GM19467 (cell line): ENCODE results near the gene CA12.

ENCODE experiments used
- ATAC-seq: cut with Tn5 transposase; IDR thresholded peaks from one replicate; pipeline ENCODE4 v1.9.1; 2021; ENCODE audit warnings: mild to moderate bottlenecking, moderate library complexity; ENCODE audit not compliant: unreplicated experiment

The CA12 gene

GRCh38 chr15:63379492-63380150 lies 2.0 kb downstream of the CA12 start:
- ATAC-seq: no peak

DNA sequence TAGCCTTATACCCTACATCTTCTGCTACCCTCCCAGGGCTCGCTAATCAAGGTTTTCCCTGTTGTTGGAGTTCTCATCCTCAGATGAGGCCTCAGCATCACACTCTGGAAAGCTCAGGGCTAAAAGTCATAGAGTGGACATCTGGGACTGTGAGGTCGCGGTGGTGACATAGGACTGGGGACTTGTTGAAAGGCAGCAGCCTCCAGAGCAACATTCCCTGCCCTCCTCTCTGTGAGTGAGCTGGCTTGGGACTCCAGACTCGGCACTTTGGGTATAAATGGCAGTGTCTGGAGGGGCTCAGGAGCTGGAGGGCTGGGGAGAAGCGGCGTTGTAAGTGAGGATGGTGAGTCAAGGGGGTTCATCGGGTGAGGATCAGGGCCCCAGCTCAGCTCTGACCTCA lies 2.7 kb downstream of the CA12 start:
- no peak for ATAC-seq

DNA sequence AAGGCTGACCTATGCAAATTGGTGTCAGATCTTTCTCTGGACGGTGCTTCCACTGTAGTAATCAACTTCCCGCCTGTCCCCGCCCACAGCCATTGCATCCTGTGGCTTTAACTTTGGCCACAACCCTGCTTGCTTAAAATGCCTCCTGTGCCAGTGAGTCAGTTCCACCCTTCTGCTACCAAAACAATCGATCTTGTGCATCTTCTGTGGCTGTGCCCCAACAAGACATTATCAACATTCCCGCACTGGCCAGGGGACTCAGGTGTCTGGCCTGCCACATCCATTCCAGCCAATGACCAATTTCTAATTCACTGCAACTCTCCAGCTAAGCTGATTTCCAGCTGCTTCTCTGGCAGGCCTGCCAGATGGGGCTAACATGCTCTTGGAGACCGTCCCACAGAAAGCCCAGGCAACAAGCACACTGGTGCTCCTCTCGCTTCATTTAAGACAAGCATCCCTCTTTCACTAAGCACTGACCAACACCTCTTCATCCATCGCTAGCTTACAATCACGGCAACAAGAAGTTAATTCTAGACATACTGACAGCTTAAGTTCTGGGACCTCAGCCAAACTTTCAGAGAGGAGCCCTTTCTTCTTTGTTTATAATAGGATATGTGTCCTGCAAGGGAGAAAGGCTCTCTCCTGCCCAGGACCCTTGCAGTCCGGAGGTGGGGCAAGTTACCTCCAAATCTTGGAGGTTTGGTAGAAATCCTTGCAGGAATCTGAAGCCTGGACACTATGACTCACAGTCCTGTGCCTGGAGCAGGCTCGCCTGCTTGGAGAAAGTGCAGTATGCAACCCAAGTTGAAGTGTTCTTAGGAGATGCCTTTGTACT lies 6.7 kb downstream of the CA12 start:
- ATAC-seq: no peak

GRCh38 chr15:63373866-63374548 lies 7.6 kb downstream of the CA12 start:
- no peak for ATAC-seq

GRCh38 chr15:63373330-63373729 lies 8.3 kb downstream of the CA12 start:
- ATAC-seq: no peak

DNA sequence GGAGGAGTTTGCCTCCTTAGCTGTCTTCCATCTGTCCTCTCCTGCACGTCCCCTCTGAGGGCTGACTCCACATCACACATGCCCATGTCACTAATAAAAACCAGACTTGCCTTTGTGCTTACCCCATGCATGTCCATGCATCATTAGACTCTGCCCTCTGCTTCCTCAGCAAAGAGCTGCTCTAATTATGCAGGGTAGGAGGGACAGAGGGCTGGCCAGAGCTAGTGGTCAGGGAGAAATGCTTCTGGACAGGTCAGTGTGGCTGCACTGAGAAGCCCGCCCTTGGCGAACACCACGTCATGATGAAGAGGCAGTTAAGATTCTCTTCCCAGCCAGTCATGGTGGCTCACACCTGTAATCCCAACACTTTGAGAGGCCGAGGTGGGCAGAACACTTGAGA lies 8.9 kb downstream of the CA12 start:
- ATAC-seq: no peak

DNA sequence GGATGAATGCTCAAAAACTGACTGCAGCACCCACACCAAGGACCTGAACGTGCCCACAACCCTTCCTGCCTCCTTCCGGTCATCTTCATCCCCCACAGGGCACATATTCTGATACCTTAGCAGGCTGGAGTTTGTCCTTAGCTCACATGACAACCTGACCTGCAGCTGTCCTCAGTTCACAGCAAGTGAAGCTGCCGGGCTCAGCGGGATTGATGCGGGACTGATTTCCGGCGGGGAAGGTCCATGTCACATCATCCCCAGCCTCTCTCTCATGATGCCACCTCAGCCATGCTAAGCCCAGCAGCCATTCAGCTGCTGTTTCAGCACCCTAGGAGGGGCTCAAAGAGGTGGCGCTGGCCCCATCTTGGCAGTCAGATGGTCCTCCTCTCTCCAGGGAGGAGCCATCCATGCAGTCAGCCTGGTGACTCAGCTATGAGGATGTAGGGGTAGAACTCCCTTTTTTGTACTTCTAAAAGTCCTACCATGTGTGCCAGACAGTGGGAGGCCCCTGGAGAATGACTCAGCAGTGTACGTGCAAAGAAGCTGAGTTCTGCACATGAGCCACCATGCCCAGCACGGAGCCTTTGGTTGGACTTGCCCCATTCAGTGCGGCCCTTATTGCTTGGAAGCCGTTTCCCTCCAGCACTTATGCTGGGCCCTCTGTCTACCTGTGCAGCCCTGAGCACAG lies 9.5 kb downstream of the CA12 start:
- no peak for ATAC-seq

- ATAC-seq: no peak
These were observed 10.2 kb downstream of the CA12 start for GRCh38 chr15:63371297-63371918.

- ATAC-seq: no peak
These were observed 10.9 kb downstream of the CA12 start for GRCh38 chr15:63370764-63371163.

GRCh38 chr15:63369781-63370180 lies 11.9 kb downstream of the CA12 start:
- ATAC-seq: no peak

- ATAC-seq: no peak
These were observed 12.3 kb downstream of the CA12 start for GRCh38 chr15:63369296-63369695.

- no peak for ATAC-seq
These were observed 13.1 kb downstream of the CA12 start for GRCh38 chr15:63368503-63368902.

DNA sequence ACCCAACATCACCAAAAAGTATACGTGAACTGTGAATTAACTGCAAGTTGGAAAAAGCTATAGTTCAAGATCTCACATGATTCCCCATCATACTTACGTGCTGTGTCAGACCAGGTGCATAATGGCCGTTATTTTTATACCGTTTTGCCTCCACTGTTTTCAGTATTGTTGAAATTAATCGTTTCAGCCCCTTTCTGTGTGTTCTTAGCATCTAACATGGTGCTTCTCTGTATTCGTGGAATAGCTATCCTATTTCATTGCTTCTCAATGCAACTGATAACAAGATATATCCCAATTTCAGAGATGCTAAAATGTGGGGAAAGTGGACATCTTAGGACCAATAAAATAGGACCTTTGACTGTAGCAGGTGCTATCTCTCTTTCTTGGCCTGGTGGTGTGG lies 13.7 kb downstream of the CA12 start:
- ATAC-seq: no peak

- no peak for ATAC-seq
These were observed 14.3 kb downstream of the CA12 start for GRCh38 chr15:63367390-63367789.

- ATAC-seq: no peak
These were observed 15.2 kb downstream of the CA12 start for GRCh38 chr15:63366451-63366850.

- no peak for ATAC-seq
These were observed 16.4 kb downstream of the CA12 start for GRCh38 chr15:63365273-63365680.

DNA sequence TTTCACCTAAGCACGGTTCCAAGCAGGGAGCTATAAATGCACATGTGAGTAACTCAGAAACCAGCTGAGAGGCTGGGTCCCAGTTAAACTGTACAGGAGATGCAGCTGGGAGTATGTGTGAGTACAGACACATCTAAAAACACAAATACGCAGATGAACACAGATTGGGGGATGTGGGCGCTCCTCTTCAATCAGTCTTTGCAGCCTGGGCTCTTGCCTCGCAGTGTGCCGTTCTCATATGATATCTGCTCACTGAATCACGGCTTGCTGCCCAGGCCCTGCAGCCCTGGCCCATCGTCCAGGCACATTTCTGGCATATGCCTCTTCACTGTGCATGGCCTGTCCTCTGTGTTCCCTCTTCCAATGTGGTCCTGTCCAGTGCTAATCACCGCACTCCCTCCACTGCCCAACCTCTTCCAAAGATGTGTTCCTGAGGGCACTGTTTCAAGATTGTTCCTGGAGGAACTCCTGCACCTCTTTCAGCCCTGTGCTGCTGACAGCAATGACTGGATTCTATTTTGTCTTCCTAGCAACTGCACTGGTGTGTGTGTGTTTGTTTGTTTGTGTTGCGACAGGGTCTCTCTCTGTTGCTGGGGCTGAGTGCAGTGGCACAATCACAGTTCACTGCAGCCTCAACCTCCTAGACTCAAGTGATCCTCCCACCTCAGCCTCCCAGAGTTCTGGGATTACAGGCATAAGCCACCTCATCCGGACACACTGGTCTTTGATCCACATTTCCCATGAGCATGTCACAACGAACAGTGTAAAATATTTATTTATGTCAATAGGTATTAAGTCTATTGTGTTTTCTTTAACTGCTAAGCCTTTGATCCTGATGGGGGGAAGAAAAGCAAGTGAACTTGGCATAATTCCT lies 17.0 kb downstream of the CA12 start:
- no peak for ATAC-seq

GRCh38 chr15:63363292-63363691 lies 18.4 kb downstream of the CA12 start:
- ATAC-seq: no peak

DNA sequence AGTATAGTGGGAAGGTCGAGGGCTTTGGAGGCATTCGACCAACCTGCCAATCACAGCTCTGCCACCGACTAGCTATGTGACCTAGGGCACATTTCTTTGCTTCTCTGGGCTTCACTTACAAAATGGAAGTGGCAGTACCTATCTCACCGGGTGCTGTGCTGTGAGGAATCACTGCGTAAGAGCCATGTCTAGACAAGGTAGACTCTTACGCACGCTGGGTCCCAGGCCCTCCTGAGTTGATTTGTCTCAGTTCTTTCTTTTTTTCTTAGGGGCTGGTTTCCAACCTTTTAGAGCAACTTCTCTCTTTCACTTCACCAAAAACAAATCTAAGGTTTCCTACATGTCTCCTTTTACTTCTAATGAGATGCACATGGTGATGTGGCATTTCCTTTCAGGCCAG lies 18.8 kb downstream of the CA12 start:
- ATAC-seq: no peak

GRCh38 chr15:63362196-63362595 lies 19.4 kb downstream of the CA12 start:
- ATAC-seq: no peak
